Measurements from ENCODE around the gene CFAP410.
A peak's percentile ranks its signal among the peaks of the same experiment; 100 is the strongest.
"Not testable (repeated sequence)": the region's sequence is repeated elsewhere in the genome, so short reads cannot be mapped to it uniquely, and the experiment has no call there.

CFAP410 gene

GRCh38 chr21:44341726-44342458 lies 2.7 kb upstream of the CFAP410 start:
- not testable (repeated sequence) for H4K12ac ChIP-seq (ENCODE audit: low read depth, low read length); H2AK5ac ChIP-seq (ENCODE audit: low read length); DNase-seq; H3K9ac ChIP-seq (ENCODE audit: low read length); H2AFZ ChIP-seq (ENCODE audit: insufficient read depth, low read length, poor library complexity); H3K4ac ChIP-seq (ENCODE audit: low read depth, low read length); H3K36me3 ChIP-seq (ENCODE audit: control insufficient read depth in 1 of 2, insufficient read depth in 2 of 2, low read length in 2 of 2); H3K4me2 ChIP-seq (ENCODE audit: low read length); H3K79me1 ChIP-seq (ENCODE audit: low read length); H3K4me3 ChIP-seq (ENCODE audit: low read depth, low read length); H4K91ac ChIP-seq (ENCODE audit: low read depth, low read length); H3K4me1 ChIP-seq (ENCODE audit: control insufficient read depth in 1 of 2, insufficient read depth in 2 of 2, low read length in 2 of 2); H2BK5ac ChIP-seq (ENCODE audit: low read depth, low read length, poor library complexity); H2BK12ac ChIP-seq (ENCODE audit: low read length); H3K14ac ChIP-seq (ENCODE audit: low read length); H3K23ac ChIP-seq (ENCODE audit: low read length); H3K9me3 ChIP-seq (ENCODE audit: insufficient read depth, low read depth, low read length); H3K27me3 ChIP-seq (ENCODE audit: insufficient read depth, low read length); H3K79me2 ChIP-seq (ENCODE audit: control insufficient read depth, insufficient read depth, low read length, poor library complexity); H3K18ac ChIP-seq (ENCODE audit: low read length); H2BK120ac ChIP-seq (ENCODE audit: insufficient read depth, low read length, poor library complexity)
- H4K8ac ChIP-seq (ENCODE audit: low read depth, low read length): peak overlapping the region; percentile 39
- peak overlapping the region; percentile 71 for H3K27ac ChIP-seq (ENCODE audit: low read depth, low read length)
- no CpG with 5 or more reads among the region's 12 CpGs for WGBS (ENCODE audit: extremely low coverage, insufficient coverage, insufficient read length)

DNA sequence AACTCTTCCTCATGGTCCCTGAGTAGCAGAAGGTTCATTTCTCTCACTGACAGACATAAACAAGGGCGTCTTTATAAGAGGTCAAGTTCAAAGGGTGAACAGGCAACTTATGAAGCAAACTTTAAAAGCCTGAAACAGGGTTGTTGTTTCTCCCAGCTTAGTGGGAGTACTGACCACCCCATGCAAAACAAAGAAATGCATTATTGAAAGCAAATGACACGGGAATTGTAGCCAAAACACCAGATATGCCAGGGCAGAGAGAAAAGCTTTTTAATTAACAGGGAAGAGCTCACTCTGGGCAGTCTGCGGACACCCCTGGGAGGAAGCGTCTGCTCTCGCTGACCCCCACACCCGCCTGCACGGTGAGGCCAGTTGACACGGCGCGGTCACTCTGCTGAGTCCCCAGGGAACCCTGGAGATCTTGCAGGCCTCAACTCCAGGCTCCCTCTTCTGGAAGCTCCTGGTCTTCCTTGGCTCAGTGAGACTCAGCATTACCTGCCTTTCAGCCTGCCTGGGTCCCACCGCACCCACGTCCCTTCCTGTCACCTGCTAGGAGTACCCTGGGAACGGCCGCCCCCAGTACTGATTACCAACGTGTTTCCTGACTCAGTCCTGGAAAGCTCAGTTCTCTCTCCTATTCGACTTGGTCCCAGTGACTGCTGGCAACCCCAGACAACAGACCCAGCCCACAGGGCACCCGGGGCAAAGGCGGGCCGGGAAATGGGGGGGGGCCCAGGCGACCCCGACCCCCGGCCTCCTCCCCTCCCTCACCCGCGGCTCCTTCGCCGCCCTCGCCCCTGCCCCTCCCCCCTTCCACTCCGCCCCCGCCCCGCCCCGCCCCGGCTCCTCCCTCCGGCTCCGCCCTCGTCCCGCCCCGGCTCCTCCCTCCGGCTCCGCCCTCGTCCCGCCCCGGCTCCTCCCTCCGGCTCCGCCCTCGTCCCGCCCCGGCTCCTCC lies 972 bp downstream of the CFAP410 start:
- Histone ChIP-seq H3K9ac (ENCODE audit: low read length) (no peak overlapping the region), H2BK120ac (ENCODE audit: insufficient read depth, low read length, poor library complexity) (no peak overlapping the region), H3K4me3 (ENCODE audit: low read depth, low read length) (peak overlapping the region; percentile 69), H2AFZ (ENCODE audit: insufficient read depth, low read length, poor library complexity) (no peak overlapping the region), H2BK12ac (ENCODE audit: low read length) (no peak overlapping the region), H3K14ac (ENCODE audit: low read length) (no peak overlapping the region), H4K12ac (ENCODE audit: low read depth, low read length) (peak overlapping the region; percentile 40), H3K4me1 (ENCODE audit: control insufficient read depth in 1 of 2, insufficient read depth in 2 of 2, low read length in 2 of 2) (peaks cover 4 to 9% of the 10 kb centered on the region in 2 experiments), H3K4ac (ENCODE audit: low read depth, low read length) (no peak overlapping the region), H3K79me2 (ENCODE audit: control insufficient read depth, insufficient read depth, low read length, poor library complexity) (peaks cover 5% of the 10 kb centered on the region), H4K91ac (ENCODE audit: low read depth, low read length) (no peak overlapping the region), H2AK5ac (ENCODE audit: low read length) (no peak overlapping the region), H2BK5ac (ENCODE audit: low read depth, low read length, poor library complexity) (no peak overlapping the region), H3K27me3 (ENCODE audit: insufficient read depth, low read length) (no peaks in the 10 kb centered on the region), H4K8ac (ENCODE audit: low read depth, low read length) (peak overlapping the region; percentile 8), H3K4me2 (ENCODE audit: low read length) (peak overlapping the region; percentile 80), H3K18ac (ENCODE audit: low read length) (no peak overlapping the region), H3K9me3 (ENCODE audit: insufficient read depth, low read depth, low read length) (no peaks in the 10 kb centered on the region), H3K23ac (ENCODE audit: low read length) (no peak overlapping the region), H3K79me1 (ENCODE audit: low read length) (peaks cover 8% of the 10 kb centered on the region), H3K27ac (ENCODE audit: low read depth, low read length) (peak overlapping the region; percentile 1), H3K36me3 (ENCODE audit: control insufficient read depth in 1 of 2, insufficient read depth in 2 of 2, low read length in 2 of 2) (peaks cover 8 to 11% of the 10 kb centered on the region in 2 experiments)
- peak; percentile 35 to 54 for DNase-seq
- WGBS (ENCODE audit: extremely low coverage, insufficient coverage, insufficient read length): no CpG with 5 or more reads among the region's 47 CpGs

GRCh38 chr21:44337449-44337848 lies 1.7 kb downstream of the CFAP410 start:
- Histone ChIP-seq H3K14ac (ENCODE audit: low read length) (no peak overlapping the region), H3K9ac (ENCODE audit: low read length) (no peak overlapping the region), H2BK5ac (ENCODE audit: low read depth, low read length, poor library complexity) (no peak overlapping the region), H3K4me3 (ENCODE audit: low read depth, low read length) (no peak overlapping the region), H3K27me3 (ENCODE audit: insufficient read depth, low read length) (no peaks in the 10 kb centered on the region), H3K4me2 (ENCODE audit: low read length) (no peak overlapping the region), H2BK120ac (ENCODE audit: insufficient read depth, low read length, poor library complexity) (no peak overlapping the region), H3K23ac (ENCODE audit: low read length) (no peak overlapping the region), H3K4ac (ENCODE audit: low read depth, low read length) (no peak overlapping the region), H3K79me1 (ENCODE audit: low read length) (peaks cover 8% of the 10 kb centered on the region), H2AFZ (ENCODE audit: insufficient read depth, low read length, poor library complexity) (no peak overlapping the region), H4K12ac (ENCODE audit: low read depth, low read length) (no peak overlapping the region), H3K9me3 (ENCODE audit: insufficient read depth, low read depth, low read length) (no peaks in the 10 kb centered on the region), H2AK5ac (ENCODE audit: low read length) (no peak overlapping the region), H4K91ac (ENCODE audit: low read depth, low read length) (no peak overlapping the region), H4K8ac (ENCODE audit: low read depth, low read length) (no peak overlapping the region), H2BK12ac (ENCODE audit: low read length) (no peak overlapping the region), H3K4me1 (ENCODE audit: control insufficient read depth in 1 of 2, insufficient read depth in 2 of 2, low read length in 2 of 2) (peaks cover 4 to 6% of the 10 kb centered on the region in 2 experiments), H3K79me2 (ENCODE audit: control insufficient read depth, insufficient read depth, low read length, poor library complexity) (peaks cover 5% of the 10 kb centered on the region), H3K36me3 (ENCODE audit: control insufficient read depth in 1 of 2, insufficient read depth in 2 of 2, low read length in 2 of 2) (peaks cover 8 to 11% of the 10 kb centered on the region in 2 experiments), H3K27ac (ENCODE audit: low read depth, low read length) (no peak overlapping the region), H3K18ac (ENCODE audit: low read length) (no peak overlapping the region)
- no peak for DNase-seq
- WGBS (ENCODE audit: extremely low coverage, insufficient coverage, insufficient read length): no CpG with 5 or more reads among the region's 3 CpGs

DNA sequence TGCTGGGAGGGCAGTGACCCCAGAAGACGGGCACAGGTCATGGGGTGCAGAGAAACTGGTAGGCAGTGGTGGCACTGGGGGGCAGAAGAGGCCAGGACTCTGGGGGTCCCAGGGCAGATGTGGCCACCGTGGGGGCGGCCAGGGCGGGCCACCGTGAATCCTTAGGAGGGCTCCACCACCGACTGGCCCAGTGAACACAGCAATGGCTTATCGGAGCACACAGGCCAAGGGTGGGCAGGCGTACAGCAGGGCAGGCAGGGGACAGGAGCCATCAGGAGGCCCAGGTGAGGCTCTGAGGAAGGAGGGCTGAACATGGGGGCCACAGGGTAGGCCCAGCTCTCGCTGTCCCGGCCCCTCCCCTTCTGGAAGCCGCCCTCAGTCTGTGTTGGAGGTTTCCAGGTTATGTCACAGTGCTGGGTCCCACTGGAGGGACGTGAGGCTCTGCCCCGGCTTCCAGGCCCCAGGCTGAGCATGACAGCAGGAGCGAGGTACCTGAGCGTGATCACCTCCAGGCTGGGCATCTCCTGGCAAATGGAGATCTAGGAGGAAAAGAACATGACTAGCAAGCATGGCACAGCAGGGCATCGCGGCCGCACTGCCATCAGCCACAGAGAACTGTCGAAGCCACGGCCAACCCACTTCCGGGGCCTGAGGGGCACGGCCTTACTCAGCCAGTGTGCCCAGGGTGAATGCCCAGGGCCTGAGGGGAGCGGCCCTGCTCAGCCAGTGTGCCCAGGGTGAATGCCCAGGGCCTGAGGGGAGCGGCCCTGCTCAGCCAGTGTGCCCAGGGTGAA lies 3.7 kb downstream of the CFAP410 start:
- no peak overlapping the region for H3K4me2 ChIP-seq (ENCODE audit: low read length)
- H3K36me3 ChIP-seq (ENCODE audit: control insufficient read depth in 1 of 2, insufficient read depth in 2 of 2, low read length in 2 of 2): peaks cover 8 to 11% of the 10 kb centered on the region in 2 experiments
- no peak overlapping the region for H3K4me3 ChIP-seq (ENCODE audit: low read depth, low read length)
- no peak overlapping the region for H2BK120ac ChIP-seq (ENCODE audit: insufficient read depth, low read length, poor library complexity)
- no peak overlapping the region for H3K9ac ChIP-seq (ENCODE audit: low read length)
- no peak overlapping the region for H3K4ac ChIP-seq (ENCODE audit: low read depth, low read length)
- H3K18ac ChIP-seq (ENCODE audit: low read length): no peak overlapping the region
- no peak for DNase-seq
- no peak overlapping the region for H4K91ac ChIP-seq (ENCODE audit: low read depth, low read length)
- no CpG with 5 or more reads among the region's 24 CpGs for WGBS (ENCODE audit: extremely low coverage, insufficient coverage, insufficient read length)
- no peak overlapping the region for H2AFZ ChIP-seq (ENCODE audit: insufficient read depth, low read length, poor library complexity)
- H3K9me3 ChIP-seq (ENCODE audit: insufficient read depth, low read depth, low read length): no peaks in the 10 kb centered on the region
- H2BK5ac ChIP-seq (ENCODE audit: low read depth, low read length, poor library complexity): no peak overlapping the region
- no peak overlapping the region for H3K14ac ChIP-seq (ENCODE audit: low read length)
- H3K23ac ChIP-seq (ENCODE audit: low read length): no peak overlapping the region
- peaks cover 5% of the 10 kb centered on the region for H3K79me2 ChIP-seq (ENCODE audit: control insufficient read depth, insufficient read depth, low read length, poor library complexity)
- peaks cover 4 to 6% of the 10 kb centered on the region in 2 experiments for H3K4me1 ChIP-seq (ENCODE audit: control insufficient read depth in 1 of 2, insufficient read depth in 2 of 2, low read length in 2 of 2)
- no peak overlapping the region for H2AK5ac ChIP-seq (ENCODE audit: low read length)
- no peaks in the 10 kb centered on the region for H3K27me3 ChIP-seq (ENCODE audit: insufficient read depth, low read length)
- no peak overlapping the region for H4K12ac ChIP-seq (ENCODE audit: low read depth, low read length)
- H4K8ac ChIP-seq (ENCODE audit: low read depth, low read length): no peak overlapping the region
- no peak overlapping the region for H3K27ac ChIP-seq (ENCODE audit: low read depth, low read length)
- no peak overlapping the region for H2BK12ac ChIP-seq (ENCODE audit: low read length)
- peaks cover 8% of the 10 kb centered on the region for H3K79me1 ChIP-seq (ENCODE audit: low read length)

Measured in trophoblast cell (in vitro differentiated cells and primary cell).